VCaP (cell line): ENCODE results near the gene APBA2.

ENCODE experiments used
- H3K27ac ChIP-seq: fragments of 450-650 bp; 2 replicates; pipeline ENCODE4 v1.5.1; 2017
- CTCF ChIP-seq: fragments of 450-650 bp; conservative IDR thresholded peaks from 2 replicates; pipeline ENCODE4 v1.5.1; 2017; ENCODE audit warnings: mild to moderate bottlenecking, moderate library complexity

Gene APBA2

DNA sequence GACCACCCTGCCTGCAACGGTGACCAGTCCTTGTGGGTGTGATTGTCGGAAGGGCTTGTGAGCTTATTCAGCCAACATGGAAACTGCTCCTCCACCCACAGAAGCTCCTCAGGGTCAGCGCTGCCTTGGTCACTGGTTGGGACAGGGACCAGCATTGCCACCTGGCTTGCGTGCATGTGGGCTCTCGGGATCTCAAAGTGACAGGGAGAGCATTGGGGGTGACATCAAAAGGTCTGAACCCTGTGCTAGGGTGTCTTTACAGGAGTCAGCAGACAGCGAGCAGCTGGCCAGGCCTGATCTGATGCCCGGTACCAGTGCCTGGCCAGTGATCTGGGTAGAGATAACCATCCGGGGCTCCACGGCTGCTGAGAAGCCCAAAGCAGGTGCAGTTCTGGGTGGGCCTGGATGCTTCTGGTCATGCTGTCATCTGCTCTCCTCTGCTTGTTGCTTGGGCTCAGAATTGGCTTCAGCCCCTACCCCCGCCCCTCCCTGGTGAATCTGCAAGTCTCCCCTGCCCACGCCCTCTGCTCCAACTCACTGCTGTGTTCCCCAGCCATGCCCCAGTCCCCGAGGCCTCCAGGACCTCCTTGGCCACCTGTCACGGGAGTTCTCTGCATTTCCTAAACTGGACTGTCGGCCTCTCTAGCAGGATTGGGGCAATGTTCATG, 249.0 kb downstream of the APBA2 start:
- no peak overlapping the region for H3K27ac ChIP-seq
- TF ChIP-seq CTCF, result no peak

GRCh38 chr15:29135309-29135657, 249.5 kb downstream of the APBA2 start:
- TF ChIP-seq CTCF, result no peak
- no peak overlapping the region for H3K27ac ChIP-seq

- H3K27ac ChIP-seq, result no peak overlapping the region
- no peak for TF ChIP-seq CTCF
Observed at GRCh38 chr15:29135702-29136646, 250.2 kb downstream of the APBA2 start.

DNA sequence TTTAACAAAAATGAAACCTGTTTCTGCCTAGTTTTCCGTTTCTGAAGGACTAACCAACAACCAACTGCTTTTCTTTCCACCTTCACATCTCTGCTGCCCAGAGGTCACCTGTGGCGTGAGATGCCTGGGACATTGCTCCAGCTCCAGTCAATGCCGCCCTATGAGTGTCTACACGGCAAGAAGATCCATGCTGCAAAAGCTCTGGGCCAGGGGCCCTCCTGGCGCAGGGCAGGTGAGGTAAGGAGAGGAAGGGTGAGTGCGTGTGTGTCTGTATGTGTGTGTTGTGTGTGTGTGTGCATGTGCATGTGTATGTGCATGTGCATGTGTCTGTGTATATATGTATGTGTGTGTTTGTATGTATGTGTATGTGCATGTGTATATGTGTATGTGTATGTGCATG, 252.5 kb downstream of the APBA2 start:
- no peak for TF ChIP-seq CTCF
- no peak overlapping the region for H3K27ac ChIP-seq

GRCh38 chr15:29139072-29139471, 253.3 kb downstream of the APBA2 start:
- TF ChIP-seq CTCF, result no peak
- H3K27ac ChIP-seq, result no peak overlapping the region

DNA sequence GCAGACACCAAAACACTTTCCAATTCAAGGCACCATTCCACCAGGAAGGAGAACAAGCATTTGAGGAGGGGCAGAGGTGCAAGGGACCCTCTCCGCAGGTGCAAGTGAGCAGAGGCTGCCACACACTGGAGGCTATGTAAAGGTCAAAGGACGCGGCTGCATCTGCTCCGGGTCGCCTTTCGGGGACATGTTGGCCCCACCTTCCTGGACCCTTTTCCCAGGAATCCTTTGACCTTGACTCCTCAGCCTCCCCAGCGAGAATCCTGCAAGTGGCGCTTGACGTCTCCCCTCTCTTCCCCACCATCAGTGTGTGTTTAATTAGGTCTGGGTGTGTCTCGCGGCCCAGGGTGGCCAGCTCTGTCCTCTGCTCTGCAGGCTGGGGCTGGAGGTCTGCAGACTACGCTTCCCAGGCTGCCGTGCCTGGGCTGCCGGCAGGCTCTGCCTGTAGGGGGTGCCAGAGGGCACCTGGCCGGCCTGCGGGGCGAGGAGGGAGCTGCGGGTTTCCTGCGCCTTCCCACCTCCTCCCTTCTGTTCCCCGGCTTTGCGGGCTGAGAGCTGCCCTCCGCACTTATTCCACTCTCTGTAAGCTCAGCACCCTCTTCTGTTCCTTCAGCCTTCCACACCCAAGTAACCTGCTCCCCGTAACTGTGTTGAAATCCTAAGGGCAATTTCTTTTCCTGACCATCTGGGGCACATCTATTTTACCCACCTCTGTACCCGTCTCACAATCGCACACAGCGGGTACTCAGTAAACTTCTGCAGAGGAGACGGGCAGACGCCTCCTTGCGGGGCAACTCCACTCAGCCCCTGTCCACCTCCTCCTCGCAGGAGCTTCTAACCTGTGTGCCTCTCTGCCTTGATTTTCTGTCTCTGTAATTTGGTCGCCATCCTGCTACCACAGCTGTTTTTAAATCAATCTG, 254.0 kb downstream of the APBA2 start:
- peak; percentile 86 for TF ChIP-seq CTCF

More for the DNA sequence above, 254.0 kb downstream of the APBA2 start:
- peak overlapping the region; percentile 79; the same call in 1 of the 2 replicates for H3K27ac ChIP-seq
